Eye (tissue), 1 donor: ENCODE measurements around the gene RRM2.

Experiments
- DNase-seq: peaks from one replicate; pipeline ENCODE4 v3.0.0-alpha.2; 2015

Gene RRM2

DNA sequence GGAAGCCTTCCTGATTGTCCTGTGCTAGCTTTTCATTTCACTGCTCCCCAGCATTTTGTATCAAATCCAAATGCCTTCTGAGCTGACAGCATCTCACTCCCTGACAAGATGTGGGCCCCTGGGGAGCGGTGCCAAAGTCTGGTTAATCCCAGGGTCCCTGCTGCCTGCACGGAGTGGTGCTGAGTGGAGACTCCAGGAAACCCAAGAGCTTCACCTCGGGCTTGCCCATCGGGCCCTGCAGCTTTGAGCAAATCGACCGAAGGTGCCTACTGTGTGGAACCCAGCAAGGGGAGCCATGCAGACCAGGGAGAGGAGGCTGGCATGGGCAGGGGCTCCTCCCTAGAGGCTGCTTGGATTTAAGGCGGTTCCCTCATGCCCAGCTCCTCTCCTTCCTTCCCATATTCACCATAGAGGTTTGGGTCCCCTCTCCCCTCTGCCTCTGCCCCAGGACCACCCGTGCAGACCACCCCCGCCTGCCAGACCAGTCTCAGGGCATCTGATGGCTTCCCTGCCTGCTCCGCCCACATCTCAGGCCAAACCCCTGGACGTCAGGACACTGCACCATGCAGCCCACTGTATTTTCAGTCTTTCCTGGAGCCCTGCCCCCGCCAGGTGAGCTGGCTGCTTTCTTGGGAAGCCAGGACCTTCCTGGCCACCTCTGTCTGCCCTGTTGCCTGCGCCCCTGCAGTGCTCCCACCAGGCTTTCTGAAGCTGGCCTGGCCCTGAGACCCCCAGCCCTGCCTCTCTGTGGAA, 37.8 kb downstream of the RRM2 start:
- DNase-seq: peak; percentile 40

DNA sequence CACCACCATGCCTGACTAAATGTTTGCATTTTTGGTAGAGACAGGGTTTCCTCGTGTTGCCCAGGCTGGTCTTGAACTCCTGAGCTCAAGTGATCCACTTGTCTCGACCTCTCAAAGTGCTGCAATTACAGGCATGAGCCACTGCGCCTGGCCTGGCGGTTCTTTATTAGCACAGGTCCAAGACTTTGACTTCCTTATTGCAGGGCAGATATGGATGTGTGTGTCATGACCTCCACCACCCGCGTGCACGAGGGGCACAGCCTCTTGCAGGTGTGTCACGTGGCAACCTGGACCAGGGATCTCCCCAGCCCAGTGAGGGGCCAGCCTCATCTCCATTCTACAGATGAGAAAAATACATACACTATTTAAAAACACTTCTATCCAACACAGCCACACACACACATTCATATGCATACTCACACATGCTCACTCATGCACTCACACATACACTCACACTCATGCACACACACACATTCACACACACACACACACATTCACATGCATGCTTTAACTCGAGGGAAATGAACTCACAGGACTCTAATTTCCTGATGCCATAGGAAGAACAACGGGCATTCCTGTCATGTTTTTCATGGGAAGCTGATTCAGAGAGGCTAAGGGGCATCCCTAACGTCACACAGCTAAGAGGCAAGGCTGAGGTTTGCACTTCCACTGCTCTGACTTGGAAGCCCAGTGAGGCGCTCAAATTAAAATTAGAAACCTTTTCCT, 38.8 kb downstream of the RRM2 start:
- DNase-seq: no peak

DNA sequence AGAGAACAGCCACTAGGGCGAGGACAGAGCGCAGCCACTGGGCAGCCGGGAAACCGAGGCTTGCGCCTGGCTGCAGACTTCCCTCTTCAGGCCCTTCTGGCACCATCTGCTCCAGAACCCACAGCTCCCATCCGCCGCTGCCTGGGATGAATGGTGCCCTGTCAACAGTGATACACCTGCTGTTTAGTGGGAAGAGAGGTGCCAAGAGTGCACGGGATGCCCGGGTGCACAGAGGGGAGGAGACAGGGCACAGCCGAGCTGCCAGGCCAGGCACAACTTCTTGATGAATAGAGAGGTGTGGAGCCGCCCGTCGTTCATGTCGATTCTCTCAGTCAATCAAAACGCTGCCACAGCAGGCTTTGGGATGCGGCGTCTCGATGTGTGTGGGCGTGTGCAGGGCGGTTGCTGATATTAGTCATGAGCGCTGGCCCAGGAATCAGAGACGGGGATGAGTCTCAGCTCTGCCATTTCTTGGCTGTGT, 39.5 kb downstream of the RRM2 start:
- no peak for DNase-seq

DNA sequence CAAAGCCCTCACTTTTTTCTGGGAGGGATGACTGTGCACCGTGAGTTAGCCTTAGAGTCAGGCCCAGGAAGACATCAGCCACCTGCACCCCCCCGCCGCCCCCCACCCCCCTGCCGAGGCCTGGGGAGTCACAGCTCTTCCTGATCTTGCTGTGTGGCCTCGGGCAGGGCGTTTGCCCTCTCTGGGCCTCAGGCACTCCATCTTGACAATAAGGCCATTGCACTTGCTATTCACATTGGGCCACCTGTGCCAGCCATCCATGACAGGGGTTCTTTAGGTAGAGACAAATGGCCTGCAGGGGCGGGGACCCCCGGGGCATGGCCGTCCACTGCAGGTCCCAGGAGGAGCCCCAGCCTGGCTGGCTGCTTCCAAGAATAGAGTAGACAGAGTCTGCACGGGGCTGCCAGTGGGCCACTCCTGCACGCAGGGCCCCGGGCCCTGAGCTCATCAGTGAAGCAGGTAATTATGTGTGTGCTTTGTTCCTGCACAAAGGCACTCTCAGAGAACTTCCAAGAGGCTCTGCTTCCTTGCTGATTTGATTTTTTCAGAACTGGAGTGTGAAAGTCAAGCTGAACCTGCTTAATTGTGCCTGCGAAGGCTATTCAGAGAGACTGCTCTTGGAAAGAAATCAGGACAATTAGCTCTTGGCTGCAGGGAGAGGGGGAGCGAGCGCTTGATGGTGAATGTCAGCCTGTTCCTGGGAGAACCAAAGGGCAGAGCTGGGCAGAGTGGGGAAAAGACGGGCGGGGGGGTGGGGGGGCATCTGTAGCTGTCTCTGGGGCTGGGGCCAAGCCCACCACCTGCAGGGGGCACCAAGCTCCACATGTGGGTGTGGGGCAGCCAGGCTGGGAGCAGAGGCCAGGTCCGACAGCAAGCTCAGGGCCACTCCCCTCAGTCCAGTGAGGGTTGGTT, 40.3 kb downstream of the RRM2 start:
- peak; percentile 67 for DNase-seq

DNA sequence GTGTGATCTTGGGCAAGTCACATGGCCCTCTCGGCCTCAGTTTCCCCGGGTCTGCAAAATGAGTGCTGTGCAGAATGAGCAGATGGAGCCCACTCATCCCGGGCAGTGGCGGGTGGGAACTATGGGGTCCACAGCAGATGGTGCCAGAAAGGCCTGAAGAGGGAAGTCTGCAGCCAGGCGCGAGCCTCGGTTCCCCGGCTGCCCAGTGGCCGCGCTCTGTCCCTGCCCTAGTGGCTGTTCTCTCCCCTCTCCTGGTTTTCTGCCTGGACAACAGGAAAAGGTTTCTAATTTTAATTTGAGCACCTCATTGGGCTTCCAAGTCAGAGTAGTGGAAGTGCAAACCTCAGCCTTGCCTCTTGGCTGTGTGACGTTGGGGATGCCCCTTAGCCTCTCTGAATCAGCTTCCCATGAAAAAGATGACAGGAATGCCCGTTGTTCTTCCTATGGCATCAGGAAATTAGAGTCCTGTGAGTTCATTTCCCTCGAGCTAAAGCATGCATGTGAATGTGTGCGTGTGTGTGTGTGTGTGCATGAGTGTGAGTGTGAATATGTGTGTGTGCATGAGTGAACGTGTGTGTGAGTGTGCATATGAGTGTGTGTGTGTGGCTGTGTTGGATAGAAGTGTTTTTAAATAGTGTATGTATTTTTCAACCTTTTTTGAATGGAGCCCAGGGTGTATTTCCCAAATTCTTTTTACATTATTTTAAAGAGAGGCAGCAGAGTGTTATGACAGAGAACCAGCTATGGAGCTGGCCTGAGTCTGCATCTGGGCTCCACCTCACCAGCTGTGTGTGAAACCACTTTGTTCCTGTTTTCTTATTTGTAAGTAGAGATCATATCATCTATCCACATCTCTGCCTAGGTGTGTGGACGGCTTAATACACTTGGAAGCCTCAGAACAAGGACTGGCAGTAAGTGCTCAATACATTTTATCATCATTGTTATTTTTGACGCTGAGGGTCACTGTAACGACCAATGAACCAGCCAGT, 41.3 kb downstream of the RRM2 start:
- DNase-seq: no peak

DNA sequence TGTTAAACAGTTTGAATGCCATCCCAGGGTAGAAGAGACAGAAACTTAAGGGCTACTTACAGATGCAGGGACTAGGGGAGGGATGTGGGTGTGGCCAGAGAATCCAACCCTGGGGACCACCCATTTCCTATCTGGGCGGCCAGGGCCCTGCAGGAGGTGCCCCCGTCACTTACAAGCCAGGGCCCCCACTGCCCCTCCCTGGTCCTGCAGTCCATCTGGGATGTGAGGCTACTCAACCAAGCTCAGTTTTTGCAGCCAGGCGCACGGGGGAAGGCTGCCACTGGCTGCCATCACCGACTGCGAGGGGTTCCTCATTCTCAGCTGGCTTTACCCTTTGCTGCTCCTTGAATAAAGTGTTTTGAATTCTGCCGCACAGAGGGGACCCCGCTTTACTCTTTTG, 42.1 kb downstream of the RRM2 start:
- no peak for DNase-seq

DNA sequence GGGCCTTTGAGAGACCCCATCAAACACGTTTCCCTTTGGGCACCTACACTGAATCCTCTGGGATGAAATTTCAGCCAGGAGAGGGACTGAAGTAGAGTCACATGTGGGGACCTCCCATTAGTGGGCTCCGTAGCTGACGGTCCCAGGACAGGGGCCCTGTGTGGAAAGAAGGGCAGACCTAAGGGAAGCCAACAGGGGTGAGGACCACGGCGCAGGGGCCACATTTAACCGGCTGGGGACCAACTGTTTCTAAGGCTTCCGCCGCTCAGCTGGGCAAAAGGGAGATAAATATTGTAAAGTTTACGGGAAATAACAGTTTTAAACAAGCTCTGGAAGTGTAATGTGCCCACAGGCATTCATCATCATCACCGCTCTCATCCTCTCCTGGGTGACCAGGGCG, 42.7 kb downstream of the RRM2 start:
- DNase-seq: no peak

DNA sequence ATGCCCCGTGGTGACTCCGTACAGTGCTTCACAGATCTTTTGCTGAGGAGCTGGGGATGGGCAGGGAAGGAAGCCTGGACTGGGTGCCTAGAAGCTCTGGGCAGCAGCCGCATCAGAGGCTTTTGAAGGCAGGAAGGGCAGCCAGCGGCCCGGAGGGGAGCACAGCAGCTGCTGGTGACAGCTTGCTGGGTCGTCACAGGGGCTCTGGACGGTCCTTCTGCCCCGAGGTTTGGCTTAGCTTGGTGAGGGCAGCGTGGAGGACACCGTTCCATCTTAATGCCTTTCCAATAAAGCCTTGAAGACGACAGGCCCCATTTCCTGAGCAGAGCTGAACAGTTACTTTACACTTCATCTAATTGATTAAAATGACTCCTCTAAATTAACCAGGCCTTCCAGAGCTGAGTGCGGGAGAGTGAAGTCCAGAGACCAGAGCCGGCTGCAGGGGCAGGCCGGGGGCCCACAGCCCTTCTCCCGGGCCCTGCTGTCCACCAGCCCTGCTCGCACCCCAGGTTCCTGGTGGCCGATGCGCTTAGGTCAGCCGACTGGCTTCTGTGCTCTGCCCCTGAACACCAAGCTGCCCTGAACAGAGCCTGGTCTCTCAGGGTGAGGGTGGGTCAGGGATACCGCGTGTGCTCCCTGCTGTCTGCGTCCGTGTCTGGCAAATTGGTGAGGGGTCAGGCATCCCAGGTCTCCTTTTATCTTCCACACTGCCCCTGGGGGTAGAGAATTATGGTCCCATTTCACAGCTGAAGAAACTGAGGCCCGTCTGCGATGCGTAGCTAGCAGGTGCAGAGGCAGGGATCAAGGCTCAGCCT, 43.5 kb downstream of the RRM2 start:
- DNase-seq: no peak

DNA sequence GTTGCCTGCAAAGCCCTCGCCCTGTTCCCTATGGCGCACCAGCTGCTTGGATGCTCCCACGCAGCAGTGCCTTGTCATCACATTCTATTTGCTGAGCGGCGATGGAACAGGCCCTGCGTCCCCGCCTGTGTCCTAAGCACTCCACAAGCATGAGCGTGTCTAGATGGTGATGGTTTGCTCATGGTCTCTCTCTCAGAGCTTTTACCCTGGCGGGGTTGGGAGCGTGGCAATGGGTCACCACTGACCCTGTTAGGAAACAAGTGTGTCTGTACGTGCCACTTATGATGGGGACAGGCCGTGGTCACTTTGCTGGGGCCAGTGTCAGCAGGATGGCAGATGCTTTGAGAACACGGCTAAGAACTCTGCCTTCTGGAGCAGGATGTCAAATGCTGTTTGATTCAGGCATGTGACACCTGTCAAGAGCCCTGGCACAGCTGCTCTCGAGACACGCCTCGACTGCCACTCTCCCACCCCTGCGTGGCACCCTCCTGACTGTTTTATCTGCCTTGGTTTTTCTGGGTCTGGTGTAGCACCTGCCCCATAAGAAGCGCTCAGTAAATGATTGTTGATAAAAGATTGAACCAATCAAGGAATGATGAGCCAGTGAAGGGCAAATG, 44.2 kb downstream of the RRM2 start:
- peak; percentile 58 for DNase-seq

DNA sequence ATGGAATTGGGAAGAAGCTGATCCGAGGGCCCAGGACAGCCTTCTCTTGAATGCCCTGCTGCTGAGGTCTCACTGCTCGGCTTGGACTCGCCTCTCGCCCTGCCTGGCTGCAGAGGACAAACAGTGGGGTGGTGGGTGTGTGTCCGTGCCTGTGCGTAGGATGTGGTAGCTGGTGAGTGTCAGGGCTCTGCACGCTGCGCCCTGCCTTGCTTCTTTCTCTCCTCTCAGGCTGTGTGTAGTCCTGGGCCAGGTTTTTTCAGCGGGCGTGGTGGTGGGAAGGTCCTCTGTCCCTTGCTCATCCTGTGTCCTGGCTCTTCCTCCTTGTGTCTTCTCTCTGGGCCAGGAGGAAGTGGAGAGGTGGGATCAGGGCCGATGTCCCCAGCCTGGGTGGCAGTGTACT, 44.8 kb downstream of the RRM2 start:
- DNase-seq: no peak

DNA sequence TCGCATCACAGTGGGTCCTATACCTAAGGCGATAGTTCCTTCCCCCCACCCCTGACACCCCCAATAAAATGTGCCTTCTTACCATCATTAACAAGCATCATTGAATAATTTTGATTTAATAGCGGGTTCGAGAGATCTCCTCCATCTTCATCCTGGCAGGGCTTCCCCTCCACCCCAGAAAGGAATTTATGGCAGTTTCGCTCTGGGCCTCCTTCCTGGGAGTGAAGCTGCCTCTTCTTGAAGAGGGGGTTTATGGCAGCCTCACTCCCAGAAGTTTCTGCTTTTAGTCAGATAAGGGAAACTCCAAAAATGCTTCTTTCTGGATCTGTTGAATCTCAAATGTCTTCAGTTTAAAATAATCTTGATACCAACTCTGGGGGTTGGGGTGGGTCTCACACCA, 45.7 kb downstream of the RRM2 start:
- DNase-seq: no peak

DNA sequence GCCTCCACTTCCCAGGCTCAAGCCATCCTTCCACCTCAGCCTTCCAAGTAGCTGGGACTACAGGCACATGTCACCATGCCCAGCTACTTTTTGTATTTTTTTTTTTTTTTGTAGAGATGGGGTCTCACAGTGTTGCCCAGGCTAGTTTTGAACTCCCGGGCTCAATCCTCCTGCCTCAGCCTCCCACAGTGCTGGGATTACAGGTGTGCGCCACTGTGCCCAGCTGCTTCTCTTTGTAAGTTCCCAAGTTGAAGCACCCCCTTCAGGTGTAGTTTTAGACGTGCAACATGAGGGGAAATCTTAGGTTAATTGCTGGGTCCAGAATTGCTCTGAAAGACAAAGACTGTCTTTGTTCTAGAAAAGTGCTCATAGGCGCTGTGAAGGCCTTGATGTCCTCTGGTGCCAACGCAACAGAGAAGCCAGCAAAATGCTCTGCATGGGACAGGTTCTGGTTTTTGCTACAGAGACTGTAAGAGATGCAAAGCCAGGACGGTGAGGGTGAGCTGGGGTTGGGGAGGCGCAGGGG, 46.6 kb downstream of the RRM2 start:
- DNase-seq: no peak

DNA sequence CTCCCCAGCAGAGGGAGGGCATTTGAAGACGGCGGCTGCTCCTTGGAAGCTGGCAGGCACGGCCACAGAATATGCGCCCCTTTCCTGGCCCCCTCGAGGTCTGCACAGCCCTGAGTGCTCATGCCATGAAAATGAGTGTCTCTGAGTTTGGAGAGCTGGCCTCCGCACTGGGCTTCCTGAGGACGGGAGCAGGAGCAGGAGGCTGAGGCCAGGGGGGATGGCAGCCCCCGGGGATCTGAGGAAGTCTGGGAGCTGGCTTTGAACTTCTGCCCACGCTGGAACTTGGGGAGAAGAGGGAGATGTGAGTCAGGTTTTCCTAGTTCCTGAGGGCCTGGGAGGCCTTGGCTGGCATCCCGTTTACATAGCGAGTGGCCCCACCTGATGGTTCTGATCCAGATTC, 47.0 kb downstream of the RRM2 start:
- DNase-seq: no peak

DNA sequence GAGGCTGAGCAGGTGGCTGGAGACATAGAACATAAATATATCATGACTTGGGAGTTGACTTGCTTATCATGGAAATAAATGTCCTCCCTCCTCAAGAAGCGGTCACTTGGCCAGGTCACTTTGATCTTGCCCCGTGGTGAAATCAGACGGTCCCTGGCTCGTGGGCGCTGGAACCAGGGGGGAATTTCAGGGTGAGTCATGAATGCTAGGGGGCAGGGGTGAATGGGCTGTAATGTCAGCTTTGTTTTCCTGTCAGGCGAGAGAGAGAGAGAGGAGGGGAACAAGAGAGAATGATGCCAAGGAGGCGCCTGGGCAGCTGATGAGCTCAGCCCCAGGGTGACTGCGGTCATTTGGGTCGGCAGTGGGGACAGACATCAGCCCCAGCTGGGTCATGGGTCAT, 47.7 kb downstream of the RRM2 start:
- peak; percentile 62 for DNase-seq

DNA sequence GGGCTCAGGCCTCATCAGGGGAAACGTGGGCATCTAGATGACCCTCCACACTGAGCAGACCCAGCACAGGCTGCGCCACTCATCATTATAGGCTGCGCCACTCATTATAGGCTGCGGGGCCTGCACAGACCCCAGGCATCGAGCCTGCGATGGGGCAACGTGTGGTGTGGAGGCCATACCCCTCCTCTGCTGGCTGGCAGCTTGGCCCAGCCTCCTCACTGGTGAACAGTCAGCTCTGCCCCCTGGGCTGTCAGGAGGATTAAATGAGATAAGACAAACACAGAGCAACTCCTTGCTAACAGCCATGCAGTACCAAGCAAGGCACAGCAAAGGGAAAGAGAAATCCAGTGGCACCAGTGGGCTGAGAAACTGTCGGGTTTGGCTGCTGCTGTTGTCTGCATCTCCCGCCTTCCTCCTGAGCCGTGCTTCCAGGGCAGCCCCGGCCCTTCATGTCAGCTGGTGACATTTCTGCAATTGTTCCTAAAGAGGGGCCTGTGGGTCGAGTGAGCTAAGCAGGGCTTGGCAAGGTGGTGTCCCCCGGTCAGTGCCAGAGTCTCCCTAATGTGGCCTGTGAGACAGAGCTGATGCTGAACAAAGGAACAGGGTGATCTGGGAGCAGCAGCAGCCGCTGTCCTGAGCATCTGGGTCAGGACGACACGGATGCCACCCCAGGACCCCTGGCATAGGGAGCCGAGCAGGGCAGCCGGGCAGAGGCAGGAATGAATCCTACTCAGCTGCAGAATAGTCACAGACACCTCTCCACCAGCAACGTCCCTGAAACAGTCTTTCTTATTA, 48.7 kb downstream of the RRM2 start:
- DNase-seq: no peak

DNA sequence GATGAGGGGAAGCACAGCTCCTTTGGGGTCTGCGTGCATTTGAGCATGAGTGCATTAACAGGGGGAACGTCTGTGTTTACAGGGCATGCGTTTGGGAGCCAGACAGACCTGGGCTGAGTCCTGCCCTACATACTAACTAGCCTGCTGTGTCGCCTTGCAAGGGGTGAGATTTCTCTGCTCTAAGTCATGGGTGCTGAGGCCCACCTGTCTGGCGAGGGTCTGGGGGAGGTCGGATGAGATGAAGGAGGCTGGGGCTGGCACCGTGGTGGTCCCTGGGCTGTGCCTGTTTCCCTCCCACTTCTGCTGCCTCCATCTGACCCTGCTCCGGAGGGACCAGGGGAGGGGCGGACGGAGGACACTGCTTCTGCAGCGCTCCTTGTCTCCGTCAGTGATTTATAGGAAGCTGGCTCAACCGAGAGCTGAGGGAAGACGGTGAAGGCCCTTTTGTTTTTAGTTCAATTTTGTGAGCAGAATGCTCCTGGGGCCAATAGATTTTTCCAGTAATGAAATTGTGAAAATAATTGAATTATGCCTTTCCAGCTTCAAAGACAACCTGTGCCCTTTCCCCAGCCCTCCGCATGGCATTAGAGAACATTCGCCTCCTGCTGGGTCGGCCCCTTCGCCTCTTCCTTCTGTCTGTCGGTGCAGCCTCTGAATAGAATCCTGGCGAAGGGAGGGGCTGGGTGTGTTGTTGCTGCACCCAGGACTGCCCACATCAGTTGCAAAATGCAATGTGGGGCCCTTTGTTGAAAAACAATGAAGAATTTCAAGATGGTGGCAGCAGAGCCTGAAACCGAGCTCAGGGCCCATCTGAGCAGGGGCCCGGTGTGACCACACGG, 49.7 kb downstream of the RRM2 start:
- DNase-seq: peak; percentile 54

DNA sequence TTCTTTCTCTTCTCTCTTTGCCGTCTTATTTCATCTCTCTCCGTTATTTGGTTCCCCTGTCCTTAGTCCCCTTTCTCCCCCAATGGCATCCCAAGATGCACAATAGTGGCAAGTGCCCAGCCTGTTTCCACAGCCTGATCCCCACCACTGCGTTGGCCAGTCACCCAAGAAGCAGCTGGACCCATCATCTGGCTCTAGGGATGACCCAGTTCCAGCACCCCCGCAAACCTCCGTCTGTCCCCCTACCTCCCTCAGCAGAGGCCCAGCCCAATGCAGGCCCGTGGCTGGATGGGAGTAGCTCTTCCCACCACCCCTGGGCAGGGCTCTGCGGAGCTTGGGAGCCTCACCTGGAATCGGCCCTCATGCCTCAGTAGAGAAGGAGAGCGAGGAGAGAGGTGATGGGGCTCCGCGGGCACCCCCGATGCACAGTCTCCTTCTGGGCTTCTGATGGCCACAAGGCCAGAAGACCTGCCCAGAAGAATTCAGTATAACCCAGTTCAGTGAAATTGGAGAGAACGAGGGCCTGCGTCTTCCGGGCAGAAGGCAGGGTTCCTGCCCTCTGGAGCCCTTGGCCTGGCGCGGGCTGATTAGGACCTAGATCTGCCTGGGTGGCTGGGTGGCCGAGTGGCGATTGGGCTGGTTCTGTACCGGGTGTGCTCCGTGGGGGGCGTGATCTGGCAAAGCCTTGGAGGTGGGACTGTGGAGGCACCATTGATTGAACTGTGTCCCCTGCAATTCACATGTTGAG, 50.9 kb downstream of the RRM2 start:
- no peak for DNase-seq

DNA sequence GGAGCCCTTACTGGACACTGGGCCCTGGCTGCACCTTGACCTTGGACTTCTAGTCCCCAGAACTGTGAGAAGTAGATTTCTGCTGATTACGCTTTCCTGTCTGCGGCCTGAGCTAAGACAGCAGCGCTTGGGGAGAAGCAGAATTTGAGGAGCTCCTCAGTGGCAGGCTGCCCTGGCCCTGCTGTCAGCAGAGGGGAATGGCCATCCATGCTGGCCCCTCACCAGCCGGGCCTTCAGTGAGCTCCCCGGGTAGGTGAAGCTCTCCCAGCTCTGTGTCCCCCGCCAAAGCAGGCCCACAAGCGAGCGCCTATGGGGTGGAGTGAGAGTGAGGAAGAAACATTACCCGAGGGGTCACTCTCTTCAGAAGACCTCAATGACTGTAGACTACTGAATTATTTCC, 51.6 kb downstream of the RRM2 start:
- DNase-seq: no peak
